Activated T-helper 1 cell treated with anti-CD3 and anti-CD28 coated beads, Interleukin-2, amount 50 U/mL, for 16 hours (primary cell): Measurements from ENCODE around the gene RBKS.
"Not testable (repeated sequence)": the region's sequence is repeated elsewhere in the genome, so short reads cannot be mapped to it uniquely, and the experiment has no call there.

ENCODE experiments used
- DNase-seq, 2 donors: peaks; one replicate each; pipeline ENCODE4 v3.0.0-alpha.2; 2020; ENCODE audit warnings: low read depth in 1 of 2, low spot score in 1 of 2

RBKS gene

DNA sequence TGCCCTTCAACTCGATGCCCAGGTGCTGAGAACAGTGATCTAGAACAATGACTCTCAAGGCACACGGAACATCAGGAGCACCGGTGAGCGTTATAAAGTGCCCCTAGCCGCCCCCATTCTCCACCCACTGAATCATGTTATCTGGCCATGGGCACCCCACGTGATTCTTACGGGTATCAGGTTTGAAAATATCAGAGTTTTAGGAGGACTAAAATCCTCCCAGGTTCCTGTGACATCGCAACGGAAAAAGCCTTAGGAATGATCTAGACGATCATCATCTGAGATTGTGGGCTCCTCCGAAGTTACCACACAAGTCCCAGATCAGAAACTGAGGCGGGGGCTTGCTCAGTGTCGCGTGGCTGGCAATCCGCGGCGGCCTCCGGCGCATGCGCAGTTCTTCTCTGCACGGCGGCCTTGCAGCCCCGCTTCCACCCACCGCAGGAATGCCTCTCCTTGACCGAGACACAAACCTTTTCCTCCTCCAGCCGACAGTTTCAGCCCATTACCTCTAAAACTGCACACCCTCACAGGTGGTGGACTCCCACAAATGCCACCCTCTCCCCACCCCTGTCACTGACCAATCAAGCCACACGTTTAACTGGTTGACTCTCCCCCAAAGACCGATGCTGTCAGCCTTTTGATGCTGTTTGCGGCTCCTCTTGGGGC lies 124.4 kb downstream of the RBKS start:
- peak; percentile 9 to 18 for DNase-seq

DNA sequence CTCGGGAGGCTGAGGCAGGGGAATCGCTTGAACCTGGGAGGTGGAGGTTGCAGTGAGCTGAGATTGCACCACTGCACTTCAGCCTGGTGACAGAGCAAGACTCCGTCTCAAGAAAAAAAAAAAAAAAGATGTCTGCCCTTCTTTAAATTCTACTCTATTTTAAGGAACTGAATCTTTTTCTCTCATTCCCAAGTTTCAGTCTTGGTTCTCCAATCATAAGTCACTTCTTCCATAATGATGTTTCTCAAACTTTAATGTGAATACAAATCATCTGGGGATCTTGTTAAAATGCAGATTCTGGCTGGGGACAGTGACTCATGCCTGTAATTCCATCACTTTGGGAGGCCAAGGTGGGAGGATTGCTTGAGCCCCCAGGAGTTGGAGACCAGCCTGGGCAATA lies 125.7 kb downstream of the RBKS start:
- not testable (repeated sequence) for DNase-seq

DNA sequence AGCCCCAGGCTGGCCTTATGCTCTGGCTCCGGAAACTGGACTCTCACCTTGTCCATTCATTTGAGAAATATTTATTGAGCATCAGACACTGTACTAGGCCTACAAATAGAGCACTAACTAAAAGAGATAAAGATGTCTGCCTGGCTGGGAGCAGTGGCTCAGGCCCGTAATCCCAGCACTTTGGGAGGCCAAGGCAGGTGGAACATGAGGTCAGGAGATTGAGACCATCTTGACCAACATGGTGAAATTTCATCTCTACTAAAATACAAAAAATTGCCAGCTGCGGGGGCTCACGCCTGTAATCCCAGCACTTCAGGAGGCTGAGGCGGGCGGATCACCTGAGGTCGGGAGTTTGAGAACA lies 126.3 kb downstream of the RBKS start:
- no peak for DNase-seq

GRCh38 chr2:27762951-27763906 lies 127.0 kb downstream of the RBKS start:
- DNase-seq: no peak

DNA sequence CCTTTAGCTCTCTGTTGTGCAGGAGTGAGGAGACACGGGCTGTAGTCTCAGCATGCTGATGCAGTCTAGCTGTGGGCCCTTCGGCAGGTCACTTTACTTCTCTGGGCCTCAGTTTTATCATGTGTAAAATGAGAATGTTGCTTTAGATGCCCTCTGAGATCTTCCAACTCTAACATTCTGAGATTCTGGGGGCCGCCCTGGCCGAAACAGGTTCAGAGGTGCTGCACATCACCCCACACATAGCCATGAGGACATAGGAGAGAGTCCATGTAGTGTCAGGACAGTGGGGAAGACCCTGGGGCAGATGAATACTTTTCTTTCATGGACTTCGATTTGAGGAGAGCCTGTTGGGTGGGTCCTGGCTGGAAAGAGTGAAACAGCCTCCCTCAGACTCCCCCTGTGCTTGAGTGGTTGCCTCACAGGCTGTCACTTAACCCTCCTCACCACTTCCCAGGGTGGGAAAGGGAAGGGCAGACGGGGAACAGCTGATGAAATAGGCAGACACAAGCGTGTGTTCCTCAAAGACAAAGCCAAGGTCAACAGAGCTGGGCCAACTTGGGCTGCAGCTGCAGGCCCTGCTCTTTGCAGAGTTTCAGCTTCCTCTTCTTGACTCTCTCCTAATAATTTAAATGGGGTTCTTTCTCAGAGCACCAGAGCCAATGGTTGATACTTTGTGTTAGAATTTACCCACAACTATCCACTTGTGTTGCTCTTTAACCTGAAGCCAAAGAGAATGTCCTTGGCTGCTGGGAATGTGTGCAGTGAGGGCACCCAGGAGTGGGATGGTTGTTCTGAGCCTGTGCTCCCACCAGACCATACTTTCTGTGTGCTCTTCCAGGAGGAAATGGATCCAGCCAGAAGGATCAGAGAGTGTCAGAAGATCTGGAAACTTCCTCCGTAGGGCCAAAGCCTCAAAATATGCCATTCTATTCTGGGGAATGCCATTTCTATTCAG lies 133.4 kb downstream of the RBKS start:
- DNase-seq: no peak

DNA sequence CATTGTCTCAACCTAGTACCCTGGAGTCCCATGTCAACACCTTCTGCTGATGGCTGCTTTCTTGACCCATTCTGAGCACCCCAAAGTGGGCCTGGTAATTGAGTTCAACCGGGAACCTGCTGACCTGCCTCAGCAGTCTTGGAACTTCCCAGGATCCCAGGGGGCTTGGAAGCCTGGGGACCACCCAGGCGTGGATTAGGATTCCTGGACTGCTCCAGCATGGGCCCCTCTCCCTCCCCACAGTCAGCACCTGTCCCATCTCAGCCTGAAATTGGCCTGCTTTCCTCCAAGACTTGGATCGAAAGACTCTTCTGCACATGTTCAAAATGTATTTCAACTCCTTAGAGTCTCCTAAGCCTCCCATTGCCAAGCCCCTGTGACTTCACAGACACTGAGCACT lies 134.1 kb downstream of the RBKS start:
- no peak for DNase-seq

DNA sequence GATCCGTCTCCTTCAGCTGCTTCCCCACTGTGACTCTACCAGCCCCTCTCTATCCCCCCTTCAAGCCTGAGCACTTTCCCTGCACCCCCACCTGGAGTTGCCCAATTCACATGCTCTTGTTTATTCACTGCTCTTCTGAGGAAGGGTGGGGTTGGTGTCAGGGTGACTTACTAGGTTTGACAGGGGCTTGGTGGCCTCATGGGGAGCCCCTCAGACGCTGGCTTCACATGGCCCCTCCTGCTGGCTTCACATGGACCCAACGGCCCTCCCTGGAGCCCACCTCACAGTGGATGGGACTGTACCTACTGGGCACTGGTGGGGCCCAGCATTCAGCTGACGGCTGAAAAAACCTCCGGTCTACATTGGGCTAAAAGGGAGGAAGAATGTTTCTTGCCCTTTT lies 135.4 kb downstream of the RBKS start:
- no peak for DNase-seq

DNA sequence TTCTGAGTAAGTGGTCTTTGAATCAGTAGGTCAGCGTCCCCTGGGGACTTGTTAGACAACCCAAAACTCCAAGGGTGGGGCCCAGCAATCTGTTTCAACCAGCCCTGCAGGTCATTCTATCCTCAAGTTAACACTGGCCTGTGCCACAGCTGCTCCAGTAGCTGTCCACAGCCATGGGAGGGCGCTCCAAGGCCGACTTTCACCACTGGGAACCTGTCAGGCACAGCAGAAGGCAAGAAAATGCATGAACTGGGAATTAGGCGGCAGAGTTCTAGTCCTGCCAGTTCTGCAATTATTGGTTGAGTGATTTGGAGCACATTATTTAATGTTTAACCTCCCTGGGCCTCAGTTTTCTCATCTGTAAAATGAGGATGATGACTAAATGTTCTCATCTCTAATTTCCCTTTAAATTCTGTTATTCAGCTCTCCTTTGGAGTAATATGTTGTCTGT lies 136.0 kb downstream of the RBKS start:
- peak; percentile 43 to 53 for DNase-seq

DNA sequence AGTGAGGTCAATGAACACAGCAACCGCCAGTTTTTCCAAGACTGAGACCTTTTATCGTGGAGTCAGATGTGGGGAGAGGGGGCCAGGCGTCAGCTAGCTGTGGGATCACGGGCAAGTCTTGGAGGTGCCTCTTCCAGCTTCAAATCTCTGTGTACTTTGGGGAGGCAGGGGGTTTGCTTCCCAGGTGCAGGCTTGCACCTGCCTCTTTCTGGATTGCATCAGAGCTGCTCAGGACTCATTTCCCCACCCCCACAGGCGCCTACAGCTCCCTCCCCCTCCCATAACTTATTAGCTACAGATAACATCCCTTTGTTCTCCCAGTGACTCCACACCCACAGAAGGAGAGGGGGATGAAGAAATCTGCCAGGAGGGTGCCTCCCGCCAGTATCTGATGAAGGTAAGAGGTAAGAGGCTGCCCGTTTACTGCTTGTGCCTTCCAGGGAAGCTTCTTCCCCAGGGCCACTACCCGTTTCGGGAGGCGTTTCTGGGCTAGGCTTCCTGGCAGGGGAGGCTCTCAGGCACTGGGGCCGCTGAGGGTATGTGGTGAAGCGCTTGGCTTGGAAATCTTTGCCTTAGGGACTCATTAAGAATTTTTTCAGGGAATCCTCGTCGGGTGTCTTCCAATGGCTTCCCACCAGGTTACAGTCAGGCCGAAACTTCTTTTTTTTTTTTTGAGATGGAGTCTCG lies 137.5 kb downstream of the RBKS start:
- DNase-seq: no peak

DNA sequence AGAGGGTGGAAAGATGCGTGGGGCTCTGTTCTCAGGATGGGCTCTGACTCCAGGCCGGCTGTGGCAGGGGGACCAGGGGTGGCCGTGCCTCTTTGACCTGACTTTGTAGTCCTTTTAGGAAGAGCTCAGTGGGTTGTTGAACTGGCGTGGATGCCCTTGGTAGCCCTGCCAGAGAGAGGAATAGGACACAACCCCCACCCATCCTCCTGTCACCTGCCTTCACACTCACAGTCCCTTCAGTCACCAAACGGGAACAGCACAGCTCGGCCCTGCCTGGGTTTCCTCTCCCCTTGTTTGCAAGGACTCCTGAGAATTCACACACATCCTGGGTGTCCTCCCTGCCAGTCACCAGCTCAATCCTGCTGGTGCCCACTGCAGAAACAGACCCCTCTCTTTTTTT lies 138.8 kb downstream of the RBKS start:
- DNase-seq: no peak

GRCh38 chr2:27748803-27749554 lies 141.2 kb downstream of the RBKS start:
- not testable (repeated sequence) for DNase-seq

DNA sequence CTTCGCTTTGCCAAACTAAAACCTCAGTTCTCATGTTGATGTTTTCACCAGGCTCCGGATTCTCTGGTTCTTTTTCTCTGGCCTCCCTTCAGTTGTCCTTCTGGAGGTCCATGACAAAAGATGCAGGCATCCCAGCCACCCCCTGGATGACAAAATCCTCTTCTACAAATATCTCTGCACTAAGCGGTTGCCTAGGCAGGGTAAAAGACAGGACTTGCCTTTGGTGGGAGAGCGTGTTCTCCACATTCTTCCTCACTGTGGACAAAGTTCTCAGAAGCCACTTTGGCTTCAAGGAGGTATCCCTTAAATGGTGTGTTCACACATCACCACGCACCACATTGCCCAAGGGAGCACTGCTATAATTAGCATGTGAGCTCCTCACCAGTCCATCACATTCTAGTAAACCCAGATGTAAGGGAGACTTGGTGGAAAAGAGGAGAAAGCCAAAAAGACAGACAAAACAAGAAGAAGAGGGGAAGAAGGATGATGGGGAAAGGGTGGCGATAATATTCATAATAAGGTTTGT lies 142.3 kb downstream of the RBKS start:
- no peak for DNase-seq

DNA sequence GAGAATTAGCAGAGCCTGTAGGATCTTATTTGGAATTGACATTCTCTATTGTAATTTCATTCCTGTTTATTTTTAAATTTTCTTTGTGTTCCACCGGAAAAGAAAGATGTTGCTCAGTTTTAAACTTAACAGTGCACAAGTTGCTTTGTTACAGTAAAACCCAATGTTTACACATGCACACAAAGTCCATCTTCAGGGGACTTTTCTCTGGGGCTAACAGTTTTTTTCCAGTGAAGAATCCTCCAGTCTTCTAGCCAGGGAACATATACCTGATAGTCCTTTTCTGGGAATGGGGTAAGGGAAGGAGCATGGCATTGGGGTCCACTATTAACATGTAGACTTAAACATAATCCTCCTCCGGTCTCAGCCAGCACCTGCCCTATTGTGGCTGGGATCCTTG lies 143.9 kb downstream of the RBKS start:
- DNase-seq: no peak

GRCh38 chr2:27745494-27745893 lies 144.7 kb downstream of the RBKS start:
- not testable (repeated sequence) for DNase-seq

- no peak for DNase-seq
These were observed 147.6 kb downstream of the RBKS start for GRCh38 chr2:27742571-27742970.

GRCh38 chr2:27741673-27742072 lies 148.5 kb downstream of the RBKS start:
- DNase-seq: no peak

- DNase-seq: no peak
These were observed 151.2 kb downstream of the RBKS start for GRCh38 chr2:27739058-27739373.

- DNase-seq: no peak
These were observed 151.7 kb downstream of the RBKS start for GRCh38 chr2:27738349-27739057.

DNA sequence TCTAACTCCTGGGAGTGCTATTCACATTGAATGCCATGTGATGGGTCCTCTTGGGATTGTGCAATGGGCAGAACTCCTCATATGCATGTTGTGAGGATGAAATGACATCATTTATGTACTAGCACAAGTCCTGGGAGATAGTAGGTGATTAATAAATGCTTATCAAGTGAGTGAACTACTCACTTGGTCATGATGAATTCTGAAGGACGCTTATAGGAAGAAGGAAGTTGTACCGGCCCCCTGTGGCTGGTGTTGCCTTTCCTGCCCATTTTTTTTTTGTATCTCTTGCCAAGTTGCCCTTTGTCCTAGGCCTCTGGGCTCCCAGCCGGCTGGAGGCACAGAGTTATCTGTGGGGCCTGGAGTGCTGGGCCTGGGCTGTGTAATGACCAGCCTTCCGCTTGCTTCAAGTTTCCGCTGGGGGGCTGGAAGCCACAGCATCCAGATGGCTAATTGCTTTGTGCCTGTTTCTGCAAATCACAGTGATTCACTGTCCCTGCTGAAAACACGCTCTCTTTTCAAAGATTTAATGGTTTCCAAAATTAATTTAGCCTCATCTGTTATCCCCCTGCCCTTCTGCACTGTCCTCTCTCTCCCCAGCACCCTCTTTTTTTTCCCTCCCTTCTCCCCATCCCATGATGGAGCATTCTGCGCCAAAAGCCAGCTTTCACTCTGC lies 152.4 kb downstream of the RBKS start:
- no peak for DNase-seq
